Measurements from ENCODE around the gene CXCL8. TPM values are rescaled to one million over a fixed set of nuclear protein-coding genes. Genes with fewer than 3 reads are reported as not detected.
"Not testable (repeated sequence)": the region's sequence is repeated elsewhere in the genome, so short reads cannot be mapped to it uniquely, and the experiment has no call there.

The CXCL8 gene
- not detected in 2 replicates for polyA plus RNA-seq
- polyA minus RNA-seq, result not detected in 2 replicates

DNA sequence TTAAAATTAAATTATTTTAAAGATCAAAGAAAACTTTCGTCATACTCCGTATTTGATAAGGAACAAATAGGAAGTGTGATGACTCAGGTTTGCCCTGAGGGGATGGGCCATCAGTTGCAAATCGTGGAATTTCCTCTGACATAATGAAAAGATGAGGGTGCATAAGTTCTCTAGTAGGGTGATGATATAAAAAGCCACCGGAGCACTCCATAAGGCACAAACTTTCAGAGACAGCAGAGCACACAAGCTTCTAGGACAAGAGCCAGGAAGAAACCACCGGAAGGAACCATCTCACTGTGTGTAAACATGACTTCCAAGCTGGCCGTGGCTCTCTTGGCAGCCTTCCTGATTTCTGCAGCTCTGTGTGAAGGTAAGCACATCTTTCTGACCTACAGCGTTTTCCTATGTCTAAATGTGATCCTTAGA is at the start of gene CXCL8:
CXCL8 (plus strand) TSS at position 217 of the 426 bp plus-strand sequence; CDS start at position 307, 90 bp downstream.
- no peaks in the 10 kb centered on the region for H3F3A ChIP-seq (ENCODE audit: insufficient read depth, low read length, poor library complexity, severe bottlenecking)
- H3K27me3 ChIP-seq (ENCODE audit: insufficient read depth, low read depth, low read length), result no peaks in the 10 kb centered on the region
- H3K79me2 ChIP-seq (replicated peaks; ENCODE audit: insufficient read depth, low read length), result no peaks in the 10 kb centered on the region
- H4K20me1 ChIP-seq (ENCODE audit: insufficient read depth), result no peaks in the 10 kb centered on the region
- no peak within 1 kb of the TSS for H3K27ac ChIP-seq (ENCODE audit: low read length)
- TF ChIP-seq EP300 (conservative IDR thresholded peaks at IDR 0.05; ENCODE audit: poor library complexity, severe bottlenecking), result no peak
- TF ChIP-seq, protein P1, sequence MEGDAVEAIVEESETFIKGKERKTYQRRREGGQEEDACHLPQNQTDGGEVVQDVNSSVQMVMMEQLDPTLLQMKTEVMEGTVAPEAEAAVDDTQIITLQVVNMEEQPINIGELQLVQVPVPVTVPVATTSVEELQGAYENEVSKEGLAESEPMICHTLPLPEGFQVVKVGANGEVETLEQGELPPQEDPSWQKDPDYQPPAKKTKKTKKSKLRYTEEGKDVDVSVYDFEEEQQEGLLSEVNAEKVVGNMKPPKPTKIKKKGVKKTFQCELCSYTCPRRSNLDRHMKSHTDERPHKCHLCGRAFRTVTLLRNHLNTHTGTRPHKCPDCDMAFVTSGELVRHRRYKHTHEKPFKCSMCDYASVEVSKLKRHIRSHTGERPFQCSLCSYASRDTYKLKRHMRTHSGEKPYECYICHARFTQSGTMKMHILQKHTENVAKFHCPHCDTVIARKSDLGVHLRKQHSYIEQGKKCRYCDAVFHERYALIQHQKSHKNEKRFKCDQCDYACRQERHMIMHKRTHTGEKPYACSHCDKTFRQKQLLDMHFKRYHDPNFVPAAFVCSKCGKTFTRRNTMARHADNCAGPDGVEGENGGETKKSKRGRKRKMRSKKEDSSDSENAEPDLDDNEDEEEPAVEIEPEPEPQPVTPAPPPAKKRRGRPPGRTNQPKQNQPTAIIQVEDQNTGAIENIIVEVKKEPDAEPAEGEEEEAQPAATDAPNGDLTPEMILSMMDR (IDR thresholded peaks at IDR 0.05; ENCODE audit: poor library complexity, severe bottlenecking), result no peak
- no peak for TF ChIP-seq EZH2 (IDR thresholded peaks at IDR 0.05; ENCODE audit: borderline replicate concordance, insufficient read depth, low read length, poor library complexity, severe bottlenecking)
- TF ChIP-seq, protein P2, sequence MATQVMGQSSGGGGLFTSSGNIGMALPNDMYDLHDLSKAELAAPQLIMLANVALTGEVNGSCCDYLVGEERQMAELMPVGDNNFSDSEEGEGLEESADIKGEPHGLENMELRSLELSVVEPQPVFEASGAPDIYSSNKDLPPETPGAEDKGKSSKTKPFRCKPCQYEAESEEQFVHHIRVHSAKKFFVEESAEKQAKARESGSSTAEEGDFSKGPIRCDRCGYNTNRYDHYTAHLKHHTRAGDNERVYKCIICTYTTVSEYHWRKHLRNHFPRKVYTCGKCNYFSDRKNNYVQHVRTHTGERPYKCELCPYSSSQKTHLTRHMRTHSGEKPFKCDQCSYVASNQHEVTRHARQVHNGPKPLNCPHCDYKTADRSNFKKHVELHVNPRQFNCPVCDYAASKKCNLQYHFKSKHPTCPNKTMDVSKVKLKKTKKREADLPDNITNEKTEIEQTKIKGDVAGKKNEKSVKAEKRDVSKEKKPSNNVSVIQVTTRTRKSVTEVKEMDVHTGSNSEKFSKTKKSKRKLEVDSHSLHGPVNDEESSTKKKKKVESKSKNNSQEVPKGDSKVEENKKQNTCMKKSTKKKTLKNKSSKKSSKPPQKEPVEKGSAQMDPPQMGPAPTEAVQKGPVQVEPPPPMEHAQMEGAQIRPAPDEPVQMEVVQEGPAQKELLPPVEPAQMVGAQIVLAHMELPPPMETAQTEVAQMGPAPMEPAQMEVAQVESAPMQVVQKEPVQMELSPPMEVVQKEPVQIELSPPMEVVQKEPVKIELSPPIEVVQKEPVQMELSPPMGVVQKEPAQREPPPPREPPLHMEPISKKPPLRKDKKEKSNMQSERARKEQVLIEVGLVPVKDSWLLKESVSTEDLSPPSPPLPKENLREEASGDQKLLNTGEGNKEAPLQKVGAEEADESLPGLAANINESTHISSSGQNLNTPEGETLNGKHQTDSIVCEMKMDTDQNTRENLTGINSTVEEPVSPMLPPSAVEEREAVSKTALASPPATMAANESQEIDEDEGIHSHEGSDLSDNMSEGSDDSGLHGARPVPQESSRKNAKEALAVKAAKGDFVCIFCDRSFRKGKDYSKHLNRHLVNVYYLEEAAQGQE (IDR thresholded peaks at IDR 0.05; ENCODE audit: borderline replicate concordance), result no peak
- TF ChIP-seq RAD21 (conservative IDR thresholded peaks at IDR 0.05), result no peak
- TF ChIP-seq MXI1 (conservative IDR thresholded peaks at IDR 0.05; ENCODE audit: poor library complexity, severe bottlenecking), result no peak
- TF ChIP-seq POLR2AphosphoS5 (IDR thresholded peaks at IDR 0.05), result no peak
- no peak for TF ChIP-seq SMC3 (conservative IDR thresholded peaks at IDR 0.05; ENCODE audit: poor library complexity)
- TF ChIP-seq TAF1 (IDR thresholded peaks at IDR 0.05; ENCODE audit: low read depth), result no peak
- no peaks in the 10 kb centered on the region for H3K9me2 ChIP-seq (ENCODE audit: insufficient read depth, low read length)
- no peak within 1 kb of the TSS for H3K4me3 ChIP-seq (ENCODE audit: low read length)
- H2AFZ ChIP-seq (ENCODE audit: low read depth, low read length), result no peak within 1 kb of the TSS
- H3K36me3 ChIP-seq (ENCODE audit: insufficient read depth, low read length), result no peaks in the 10 kb centered on the region
- H3K9ac ChIP-seq (ENCODE audit: low read length), result no peak within 1 kb of the TSS
- no peak within 1 kb of the TSS for H3K4me2 ChIP-seq (ENCODE audit: low read length)
- no peaks in the 10 kb centered on the region for H3K9me3 ChIP-seq (ENCODE audit: low read length)

DNA sequence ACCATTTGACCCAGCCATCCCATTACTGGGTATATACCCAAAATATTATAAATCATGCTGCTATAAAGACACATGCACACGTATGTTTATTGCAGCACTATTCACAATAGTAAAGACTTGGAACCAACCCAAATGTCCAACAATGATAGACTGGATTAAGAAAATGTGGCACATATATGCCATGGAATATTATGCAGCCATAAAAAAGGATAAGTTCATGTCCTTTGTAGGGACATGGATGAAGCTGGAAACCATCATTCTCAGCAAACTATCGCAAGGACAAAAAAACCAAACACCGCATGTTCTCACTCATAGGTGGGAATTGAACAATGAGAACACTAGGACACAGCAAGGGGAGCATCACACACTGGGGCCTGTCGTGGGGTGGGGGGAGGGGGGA is 49.2 kb upstream of the CXCL8 start:
- not testable (repeated sequence) for H3K27ac ChIP-seq (ENCODE audit: low read length); H3F3A ChIP-seq (ENCODE audit: insufficient read depth, low read length, poor library complexity, severe bottlenecking); H3K4me3 ChIP-seq (ENCODE audit: low read length); H3K9me3 ChIP-seq (ENCODE audit: low read length); H3K27me3 ChIP-seq (ENCODE audit: insufficient read depth, low read depth, low read length); H3K4me2 ChIP-seq (ENCODE audit: low read length); H3K36me3 ChIP-seq (ENCODE audit: insufficient read depth, low read length); H2AFZ ChIP-seq (ENCODE audit: low read depth, low read length); H3K9ac ChIP-seq (ENCODE audit: low read length); H3K79me2 ChIP-seq (replicated peaks; ENCODE audit: insufficient read depth, low read length); H3K9me2 ChIP-seq (ENCODE audit: insufficient read depth, low read length); H4K20me1 ChIP-seq (ENCODE audit: insufficient read depth)

DNA sequence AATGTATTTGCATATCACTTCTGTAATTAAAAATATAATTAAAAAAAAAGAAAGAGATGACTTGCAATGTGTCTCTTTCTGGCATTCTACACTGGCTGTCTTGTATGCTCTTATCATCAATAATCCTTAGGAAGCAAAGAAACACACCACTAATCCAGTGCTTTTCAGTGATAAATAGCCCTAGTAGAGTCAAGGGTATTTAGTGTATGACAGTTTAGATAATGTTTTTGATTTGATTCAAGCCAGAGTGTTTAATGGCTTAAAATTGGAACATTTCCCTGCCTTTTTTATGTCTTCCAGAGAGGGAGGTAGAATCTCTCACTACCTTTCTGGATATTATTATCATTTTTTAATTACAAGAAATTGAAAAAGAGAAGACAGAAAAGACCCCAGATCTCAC is 48.6 kb upstream of the CXCL8 start:
- H4K20me1 ChIP-seq (ENCODE audit: insufficient read depth), result no peaks in the 10 kb centered on the region
- H3K4me2 ChIP-seq (ENCODE audit: low read length), result no peak overlapping the region
- no peaks in the 10 kb centered on the region for H3F3A ChIP-seq (ENCODE audit: insufficient read depth, low read length, poor library complexity, severe bottlenecking)
- no peak overlapping the region for H2AFZ ChIP-seq (ENCODE audit: low read depth, low read length)
- no peak overlapping the region for H3K27ac ChIP-seq (ENCODE audit: low read length)
- no peak for TF ChIP-seq POLR2AphosphoS5 (IDR thresholded peaks at IDR 0.05)
- TF ChIP-seq, protein P2 (IDR thresholded peaks at IDR 0.05; ENCODE audit: borderline replicate concordance), result no peak
- no peaks in the 10 kb centered on the region for H3K27me3 ChIP-seq (ENCODE audit: insufficient read depth, low read depth, low read length)
- no peaks in the 10 kb centered on the region for H3K9me3 ChIP-seq (ENCODE audit: low read length)
- no peaks in the 10 kb centered on the region for H3K9me2 ChIP-seq (ENCODE audit: insufficient read depth, low read length)
- no peaks in the 10 kb centered on the region for H3K79me2 ChIP-seq (replicated peaks; ENCODE audit: insufficient read depth, low read length)
- no peaks in the 10 kb centered on the region for H3K36me3 ChIP-seq (ENCODE audit: insufficient read depth, low read length)
- no peak overlapping the region for H3K9ac ChIP-seq (ENCODE audit: low read length)
- H3K4me3 ChIP-seq (ENCODE audit: low read length), result no peak overlapping the region

Data from neural cell (in vitro differentiated cells).